ENCODE data around the gene TNRC6C.
A peak's percentile ranks its signal among the peaks of the same experiment; 100 is the strongest.
"Not testable (repeated sequence)": the region's sequence is repeated elsewhere in the genome, so short reads cannot be mapped to it uniquely, and the experiment has no call there.

The TNRC6C gene

DNA sequence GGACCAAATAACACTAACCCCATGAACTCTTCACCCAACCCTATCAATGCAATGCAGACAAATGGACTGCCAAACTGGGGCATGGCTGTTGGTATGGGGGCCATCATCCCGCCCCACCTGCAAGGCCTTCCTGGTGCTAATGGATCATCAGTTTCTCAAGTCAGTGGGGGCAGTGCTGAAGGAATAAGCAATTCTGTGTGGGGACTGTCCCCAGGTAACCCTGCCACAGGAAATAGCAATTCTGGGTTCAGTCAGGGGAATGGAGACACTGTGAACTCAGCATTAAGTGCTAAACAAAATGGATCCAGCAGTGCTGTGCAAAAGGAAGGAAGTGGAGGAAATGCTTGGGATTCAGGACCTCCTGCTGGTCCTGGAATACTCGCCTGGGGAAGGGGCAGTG lies 91.1 kb downstream of the TNRC6C start:
- DNase-seq: no peak

DNA sequence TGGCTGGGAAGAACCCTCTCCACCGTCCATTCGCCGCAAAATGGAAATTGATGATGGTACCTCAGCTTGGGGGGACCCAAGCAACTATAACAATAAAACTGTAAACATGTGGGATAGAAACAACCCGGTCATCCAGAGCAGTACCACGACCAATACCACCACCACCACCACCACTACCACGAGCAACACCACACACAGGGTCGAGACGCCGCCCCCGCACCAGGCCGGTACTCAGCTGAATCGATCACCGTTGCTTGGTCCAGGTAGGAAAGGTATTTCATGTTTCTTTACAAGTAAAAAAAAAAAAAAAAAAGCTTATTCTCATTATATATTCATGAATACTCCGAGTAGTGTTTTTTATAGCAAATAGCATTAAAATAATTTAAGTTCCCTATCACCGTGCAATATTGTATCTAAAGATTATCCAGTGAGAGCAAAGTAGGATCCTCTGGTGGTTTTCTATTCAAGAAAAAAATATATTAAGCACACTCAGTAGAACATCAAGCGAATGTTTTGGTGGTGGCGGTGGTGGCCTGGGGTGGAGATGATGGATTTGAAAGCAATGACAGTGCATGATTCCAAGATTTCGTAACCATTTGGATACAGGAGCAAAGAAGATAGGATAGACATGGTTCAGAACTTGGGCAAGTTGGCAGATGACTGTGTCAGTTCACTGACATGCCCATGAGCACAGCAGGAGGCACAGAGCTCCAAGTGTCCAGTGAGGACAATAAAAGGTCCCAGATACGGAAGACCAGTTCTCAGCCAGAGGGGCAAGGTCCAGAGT lies 92.9 kb downstream of the TNRC6C start:
- no peak for DNase-seq

DNA sequence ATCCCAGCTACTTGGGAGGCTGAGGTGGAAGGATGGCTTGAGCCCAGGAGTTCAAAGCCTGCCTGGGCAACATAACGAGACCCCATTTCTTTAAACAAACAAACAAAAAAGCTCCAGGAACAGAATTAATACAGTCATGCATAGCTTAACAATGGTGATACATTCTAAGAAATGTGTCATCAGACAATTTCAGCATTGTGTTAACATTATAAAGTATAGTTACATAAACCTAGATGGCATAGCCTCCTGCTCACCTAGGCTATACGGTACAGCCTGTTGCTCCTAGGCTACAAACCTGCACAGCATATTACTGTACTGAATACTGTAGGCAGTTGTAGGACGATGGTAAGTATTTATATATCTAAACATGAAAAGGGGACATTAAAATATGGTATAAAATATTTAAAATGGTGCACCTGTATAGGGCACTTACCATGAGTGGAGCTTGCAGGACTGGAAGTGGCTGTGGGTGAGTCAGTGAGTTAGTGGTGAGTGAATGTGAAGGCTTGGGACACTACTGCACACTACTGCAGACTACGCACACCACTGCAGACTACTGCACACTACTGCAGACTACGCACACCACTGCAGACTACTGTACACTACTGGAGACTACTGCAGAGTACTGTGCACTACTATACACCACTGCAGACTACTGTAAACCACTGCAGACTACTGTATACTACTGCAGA lies 95.4 kb downstream of the TNRC6C start:
- no peak for DNase-seq

DNA sequence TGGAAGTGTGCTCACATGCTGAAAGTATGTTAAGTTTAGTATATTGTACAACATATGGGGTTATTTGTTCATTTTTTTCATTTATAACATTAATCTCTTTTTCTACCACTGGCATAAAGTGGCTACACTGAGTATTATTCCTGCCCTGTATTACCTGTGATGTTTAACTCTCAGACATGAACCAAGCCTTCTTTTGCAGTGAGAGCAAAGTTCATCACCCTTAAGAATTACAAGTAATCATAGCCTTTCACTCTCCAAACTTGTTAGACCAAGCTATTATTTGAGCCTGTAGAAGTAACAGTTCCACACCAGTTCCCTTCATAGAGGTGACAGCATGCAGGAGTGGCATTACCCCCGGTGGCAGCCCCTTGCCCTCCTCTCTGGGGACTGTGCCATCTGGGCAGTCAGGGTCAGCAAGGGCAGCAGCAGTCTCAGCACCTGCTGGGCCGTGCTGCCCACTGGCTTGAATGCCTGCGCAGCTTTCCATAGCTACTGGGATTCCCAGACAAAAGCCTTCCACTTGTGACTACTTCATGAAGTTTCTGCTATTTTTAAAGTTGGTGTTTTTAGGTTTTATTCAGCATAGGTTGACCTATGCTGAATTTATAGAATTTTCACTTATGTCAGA lies 98.7 kb downstream of the TNRC6C start:
- DNase-seq: no peak

DNA sequence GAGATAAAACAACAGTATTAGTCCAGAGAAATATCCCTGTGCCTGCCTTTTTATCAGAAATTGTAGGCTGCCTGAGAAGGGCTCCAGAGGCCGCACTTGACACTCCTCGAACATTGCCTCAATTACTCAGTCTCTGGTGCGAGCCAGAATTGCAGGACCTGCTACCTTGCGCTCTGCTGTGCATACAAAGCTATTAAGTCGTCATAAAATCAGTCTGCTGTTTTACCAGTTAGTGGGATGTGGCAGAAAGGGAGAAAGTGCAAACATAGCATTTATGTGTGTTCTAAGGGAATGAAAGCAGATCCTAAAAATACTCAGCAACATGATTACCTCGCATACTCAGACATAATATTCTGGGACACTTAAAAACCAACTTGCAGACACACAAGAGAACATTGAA lies 99.5 kb downstream of the TNRC6C start:
- DNase-seq: no peak

DNA sequence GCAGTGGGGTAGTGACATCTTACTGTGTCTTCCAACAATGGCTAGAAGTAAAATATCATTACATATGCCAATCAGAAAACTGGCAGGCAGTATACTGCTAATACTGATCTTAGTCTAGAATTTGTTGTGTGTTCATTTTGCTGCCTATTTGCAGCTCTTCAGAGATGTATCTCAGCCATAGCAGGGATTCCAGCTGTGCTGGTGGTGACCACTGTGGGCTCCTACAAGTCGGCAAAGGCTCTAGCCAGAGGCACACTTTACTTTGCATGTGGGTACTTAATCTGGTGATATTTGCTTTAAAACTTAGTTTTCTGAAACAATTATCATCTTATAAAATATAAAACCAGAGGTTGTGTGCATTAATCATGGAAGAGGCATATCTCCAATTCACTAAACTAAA lies 100.1 kb downstream of the TNRC6C start:
- DNase-seq: no peak

DNA sequence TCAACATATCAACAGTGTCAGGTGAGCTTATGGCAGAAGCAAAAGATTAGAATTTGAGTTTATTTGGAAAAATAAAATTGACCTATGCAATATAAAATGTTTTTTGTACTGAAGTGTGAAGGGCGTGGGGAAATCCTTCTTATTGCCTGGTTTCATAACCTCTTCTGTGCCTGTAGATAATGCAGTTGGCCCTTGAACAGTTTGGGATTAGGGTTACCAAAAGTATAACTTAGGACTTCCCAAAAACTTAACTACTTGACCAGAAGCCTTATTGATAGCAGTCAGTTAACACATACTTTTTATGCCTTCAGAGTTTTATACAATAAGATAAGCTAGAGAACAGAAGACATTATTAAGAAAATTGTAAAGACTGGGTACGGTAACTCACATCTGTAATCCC lies 104.1 kb downstream of the TNRC6C start:
- DNase-seq: no peak

DNA sequence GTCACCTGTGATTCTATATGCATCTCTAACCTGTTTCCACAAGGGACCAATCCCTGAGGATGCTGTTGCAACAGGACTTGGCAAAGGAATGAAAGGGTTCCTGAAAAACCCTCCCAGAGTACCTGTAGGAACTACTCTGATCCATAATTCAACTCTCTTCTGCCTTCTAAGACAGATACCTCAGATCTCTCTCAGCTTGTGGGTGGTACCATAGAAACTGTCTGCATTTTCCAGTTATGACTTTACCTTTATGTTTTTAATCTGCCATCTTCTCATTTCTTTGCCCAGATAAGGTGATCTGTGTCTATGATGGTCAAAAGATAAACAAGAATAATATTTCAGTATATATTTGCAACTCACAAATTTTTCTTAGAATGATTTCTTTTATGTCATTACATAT lies 105.0 kb downstream of the TNRC6C start:
- no peak for DNase-seq

DNA sequence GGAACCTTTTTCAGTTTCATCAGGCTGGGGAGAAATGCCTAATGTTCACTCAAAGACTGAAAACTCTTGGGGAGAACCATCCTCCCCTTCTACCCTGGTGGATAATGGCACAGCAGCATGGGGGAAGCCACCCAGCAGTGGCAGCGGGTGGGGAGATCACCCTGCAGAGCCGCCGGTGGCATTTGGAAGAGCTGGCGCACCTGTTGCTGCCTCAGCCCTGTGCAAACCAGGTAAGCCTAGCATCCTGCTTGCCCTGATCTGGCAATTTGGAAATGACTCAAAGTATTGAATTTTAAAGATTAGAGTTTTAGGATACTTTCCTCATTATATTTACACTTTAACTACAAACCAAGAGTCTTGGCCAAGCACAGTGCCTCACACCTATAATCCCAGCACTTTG lies 106.2 kb downstream of the TNRC6C start:
- DNase-seq: no peak

DNA sequence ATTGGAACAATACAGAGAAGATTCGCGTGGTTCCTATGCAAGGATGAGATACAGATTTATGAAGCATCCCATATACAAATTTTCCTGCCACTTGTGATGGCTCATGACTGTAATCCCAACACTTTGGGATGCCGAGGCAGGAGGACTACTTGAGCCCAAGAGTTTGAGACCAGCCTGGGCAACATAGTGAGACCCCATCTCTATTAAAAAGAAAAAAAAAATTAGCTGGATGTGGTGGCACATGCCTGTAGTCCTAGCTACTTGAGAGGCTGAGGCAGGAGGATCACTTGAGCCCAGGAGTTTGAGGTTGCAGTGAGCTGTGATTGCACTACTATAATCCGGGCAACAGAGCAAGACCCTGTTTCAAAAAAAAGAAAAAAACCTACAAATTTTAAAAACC lies 108.5 kb downstream of the TNRC6C start:
- DNase-seq: not testable (repeated sequence)

DNA sequence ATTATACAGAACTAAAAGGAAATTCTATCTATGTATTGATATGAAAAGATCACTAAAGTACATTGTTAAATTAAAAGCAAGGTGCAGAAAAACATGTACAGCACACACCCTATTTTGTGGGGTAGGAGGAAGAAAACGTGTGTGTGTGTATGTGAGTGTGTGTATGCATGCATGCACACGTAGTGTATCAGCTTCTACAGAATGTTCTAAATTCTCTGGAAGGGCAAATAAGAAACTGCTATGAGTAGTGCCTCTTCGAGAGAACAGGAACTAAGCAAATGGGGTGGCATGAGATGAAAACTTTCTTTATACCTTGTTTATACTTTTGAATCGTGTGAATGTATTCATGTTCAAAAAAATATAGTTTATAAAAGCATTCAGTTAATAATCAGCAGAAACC lies 111.2 kb downstream of the TNRC6C start:
- DNase-seq: no peak

DNA sequence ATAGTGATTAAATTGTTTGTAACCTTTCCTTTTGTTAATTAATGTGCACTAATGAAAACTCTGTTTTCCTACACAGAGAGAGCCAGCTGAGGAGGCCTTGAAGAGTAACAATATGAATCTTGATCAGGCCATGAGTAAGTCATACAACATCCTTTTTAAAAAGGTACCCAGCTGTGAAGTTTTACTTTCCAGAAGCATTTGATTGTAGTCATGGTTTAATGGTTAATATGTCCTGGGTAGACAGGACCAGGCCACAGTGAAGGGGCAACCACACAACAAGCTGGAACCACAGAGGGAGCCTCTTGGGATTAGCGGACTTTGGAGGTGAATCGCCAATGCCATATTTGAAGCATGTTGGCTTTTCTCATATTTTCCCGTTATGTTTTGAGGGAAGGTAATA lies 114.5 kb downstream of the TNRC6C start:
- DNase-seq: no peak

DNA sequence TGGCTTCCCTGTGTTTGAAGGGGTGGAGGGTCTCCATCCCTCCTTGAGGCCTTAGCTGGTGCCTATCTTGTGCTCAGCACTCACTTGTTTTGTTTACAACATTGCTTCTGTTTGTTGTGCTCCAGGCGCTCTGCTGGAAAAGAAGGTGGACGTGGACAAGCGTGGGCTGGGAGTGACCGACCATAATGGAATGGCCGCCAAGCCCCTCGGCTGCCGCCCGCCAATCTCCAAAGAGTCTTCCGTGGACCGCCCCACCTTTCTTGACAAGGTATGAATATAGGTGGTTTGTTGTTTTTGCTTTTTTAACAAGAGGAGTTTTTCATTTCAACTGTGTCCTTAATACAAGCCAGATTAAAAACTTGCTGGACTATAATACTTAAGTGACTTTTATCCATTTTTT lies 116.5 kb downstream of the TNRC6C start:
- DNase-seq: no peak

DNA sequence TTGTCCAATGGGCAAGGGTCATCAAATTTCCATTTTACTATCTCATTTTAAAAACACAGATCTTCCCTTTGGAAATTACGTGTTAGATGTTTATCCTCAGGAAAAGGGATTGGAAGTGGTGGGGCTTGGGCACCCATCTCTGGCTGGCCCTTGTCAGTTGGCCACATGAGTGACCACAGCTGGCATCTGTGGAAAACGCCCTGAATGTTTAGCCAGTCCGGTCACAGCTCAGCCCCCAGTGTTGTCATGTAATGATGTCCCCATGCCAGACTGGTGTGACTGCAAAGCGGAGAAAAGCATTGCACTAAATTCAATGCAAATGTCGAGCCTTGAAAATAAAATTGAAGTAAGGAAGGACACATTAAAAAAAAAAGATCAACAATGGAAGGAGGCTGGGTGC lies 117.0 kb downstream of the TNRC6C start:
- no peak for DNase-seq

DNA sequence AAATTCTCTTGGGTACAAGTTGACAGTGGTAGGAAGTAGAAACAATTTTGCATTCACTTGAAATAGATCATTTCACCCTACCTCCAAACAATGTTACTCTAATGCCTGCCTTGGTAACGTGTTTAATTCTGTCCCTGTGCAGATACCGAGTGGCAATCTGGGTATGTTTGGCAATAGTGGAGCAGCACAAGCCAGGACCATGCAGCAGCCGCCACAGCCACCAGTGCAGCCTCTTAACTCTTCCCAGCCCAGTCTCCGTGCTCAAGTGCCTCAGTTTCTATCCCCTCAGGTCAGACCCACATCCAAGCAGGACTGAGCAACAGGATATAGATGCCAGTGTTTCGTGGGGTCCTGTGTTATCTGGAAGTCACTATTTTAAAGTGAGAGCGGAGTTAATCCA lies 120.8 kb downstream of the TNRC6C start:
- no peak for DNase-seq

DNA sequence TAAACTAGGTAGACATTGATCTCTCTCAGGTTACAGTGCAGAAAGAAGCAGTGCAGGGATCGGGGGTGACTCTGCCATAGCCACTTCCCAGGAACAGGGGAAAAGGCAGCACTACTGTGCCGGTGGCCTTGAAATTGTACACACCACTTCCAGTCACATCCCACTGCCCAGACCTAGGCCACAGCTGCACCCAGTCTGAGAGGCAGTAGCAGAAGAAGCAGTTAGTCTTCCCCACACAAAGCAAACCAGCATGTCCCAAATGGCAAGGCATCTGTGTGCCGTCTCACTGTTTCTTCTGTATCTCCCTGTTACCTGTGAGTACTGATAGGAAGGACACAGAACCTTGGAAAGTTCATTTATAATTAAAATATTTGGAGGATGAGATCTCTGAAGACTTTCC lies 123.0 kb downstream of the TNRC6C start:
- DNase-seq: no peak

DNA sequence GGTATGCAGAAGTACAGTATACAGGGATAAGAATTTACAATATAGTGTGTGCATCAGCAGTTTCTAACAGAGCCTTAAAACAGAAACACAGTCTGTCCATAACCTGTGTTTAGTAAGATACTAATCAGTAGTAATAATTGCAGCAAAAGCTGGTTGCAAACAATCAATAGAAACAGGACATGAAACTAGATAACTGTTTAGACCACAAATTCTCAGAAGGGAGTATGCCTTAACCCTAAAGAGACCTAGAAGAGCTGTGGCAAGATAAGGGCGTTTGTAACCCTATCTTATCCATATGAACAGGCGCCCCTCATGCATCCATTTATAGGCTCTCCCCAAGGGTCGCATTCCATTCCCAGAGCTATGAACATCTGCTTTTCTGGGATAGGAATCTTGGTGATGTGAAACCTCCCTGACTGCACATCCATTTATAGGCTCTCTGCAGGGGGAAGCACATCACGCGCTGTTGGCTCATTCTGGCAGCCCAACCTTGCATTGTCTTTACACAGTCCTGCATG lies 123.9 kb downstream of the TNRC6C start:
- not testable (repeated sequence) for DNase-seq

DNA sequence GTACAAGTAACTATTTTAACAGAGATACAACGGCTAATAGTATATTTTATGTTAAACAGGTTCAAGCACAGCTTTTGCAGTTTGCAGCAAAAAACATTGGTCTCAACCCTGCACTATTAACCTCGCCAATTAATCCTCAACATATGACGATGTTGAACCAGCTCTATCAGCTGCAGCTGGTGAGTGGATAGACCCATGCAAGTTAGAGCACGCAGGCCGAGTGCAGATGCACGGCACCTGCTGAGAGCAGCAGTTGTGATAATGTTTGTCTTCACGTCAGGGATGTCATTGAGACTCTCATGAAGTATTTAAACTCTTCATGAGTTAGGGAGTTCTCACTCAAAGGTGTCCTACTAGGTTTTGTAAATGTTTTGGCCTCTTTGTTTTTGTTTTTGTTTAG lies 124.5 kb downstream of the TNRC6C start:
- DNase-seq: no peak

DNA sequence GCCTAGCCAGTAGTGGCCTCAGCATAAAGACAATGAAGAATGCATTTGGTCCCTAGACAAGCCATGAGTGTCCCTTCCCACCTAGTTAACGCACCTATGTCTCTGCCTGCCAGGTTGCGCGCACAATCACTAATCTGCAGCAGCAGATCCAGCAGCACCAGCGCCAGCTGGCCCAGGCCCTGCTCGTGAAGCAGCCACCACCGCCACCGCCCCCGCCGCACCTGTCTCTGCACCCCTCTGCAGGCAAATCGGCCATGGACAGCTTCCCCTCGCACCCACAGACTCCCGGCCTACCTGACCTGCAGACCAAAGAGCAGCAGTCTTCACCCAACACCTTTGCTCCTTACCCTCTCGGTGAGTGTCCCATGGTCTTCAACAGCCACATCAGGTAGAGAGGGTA lies 128.2 kb downstream of the TNRC6C start:
- DNase-seq: no peak

DNA sequence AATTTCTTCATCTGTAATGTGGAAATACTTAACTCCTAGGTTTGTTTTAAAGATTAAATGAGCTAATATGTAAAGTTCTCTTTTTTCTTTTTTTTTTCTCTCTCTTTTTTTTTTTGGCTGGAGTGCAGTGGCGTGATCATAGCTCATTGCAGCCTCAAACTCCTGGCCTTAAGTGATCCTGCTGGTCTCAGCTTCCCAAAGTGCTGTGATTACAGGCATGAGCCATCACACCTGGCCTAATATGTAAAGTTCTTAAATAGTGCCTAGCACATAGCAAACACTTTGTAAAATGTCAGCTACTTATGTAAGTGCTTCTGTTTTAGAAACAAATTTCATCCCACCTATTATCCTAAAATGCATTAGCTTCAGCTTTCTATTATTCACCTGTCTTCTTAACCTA lies 130.0 kb downstream of the TNRC6C start:
- DNase-seq: no peak

DNA sequence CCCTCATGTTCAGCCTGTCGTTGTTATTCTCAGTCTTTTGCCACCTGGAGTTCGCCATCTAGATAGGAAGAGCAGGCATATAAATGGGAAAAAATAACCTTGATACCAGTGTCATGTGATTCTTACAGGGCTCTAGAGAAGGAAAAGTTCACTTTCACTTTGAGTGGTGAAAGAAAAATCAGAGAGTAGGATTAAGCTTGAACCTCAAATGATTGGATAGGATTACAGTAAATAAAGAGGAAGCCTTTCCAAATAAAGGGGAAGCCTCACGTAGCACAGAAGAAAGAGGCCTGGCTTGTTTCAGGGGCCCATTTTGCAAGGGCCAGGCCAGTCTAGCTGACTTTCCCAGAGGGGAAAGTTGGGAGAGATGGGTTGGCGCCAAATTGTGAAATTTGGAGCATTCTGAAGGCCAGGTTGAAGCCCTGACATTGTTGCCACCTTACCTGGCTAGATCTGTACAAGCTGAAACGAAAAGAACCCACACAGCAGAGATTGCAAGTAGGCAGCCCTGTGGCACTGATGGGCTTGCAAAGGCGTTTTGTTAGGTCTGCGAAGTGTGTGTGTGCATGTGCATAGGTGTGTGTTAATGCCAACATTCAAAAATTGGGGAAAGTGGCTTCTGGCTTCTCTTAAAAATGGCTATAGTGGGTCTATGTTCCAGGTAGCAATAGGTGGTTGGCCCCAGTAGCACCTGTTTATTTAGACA lies 131.2 kb downstream of the TNRC6C start:
- peak; percentile 45 to 65 for DNase-seq

DNA sequence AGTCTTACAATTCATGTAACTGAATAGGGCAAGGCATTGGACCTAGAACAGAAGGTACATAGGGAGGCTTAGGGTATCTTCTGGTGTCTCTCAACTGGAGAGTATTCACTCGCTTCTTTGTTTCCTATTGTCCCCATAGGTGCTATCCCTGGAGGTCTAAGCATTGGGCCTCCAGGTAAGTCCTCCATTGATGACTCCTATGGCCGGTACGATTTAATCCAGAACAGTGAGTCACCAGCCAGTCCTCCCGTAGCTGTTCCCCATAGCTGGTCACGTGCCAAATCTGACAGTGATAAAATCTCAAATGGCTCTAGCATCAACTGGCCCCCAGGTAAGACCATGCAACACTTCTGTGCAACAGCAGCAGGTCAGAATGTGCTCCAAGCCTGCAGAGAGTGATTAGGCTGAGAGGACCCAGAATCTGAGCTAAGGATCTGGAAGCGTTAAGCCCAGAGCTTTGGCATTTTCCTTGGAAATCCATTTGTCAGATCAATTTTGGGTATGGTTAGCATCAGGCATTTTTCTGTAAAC lies 134.4 kb downstream of the TNRC6C start:
- DNase-seq: no peak

DNA sequence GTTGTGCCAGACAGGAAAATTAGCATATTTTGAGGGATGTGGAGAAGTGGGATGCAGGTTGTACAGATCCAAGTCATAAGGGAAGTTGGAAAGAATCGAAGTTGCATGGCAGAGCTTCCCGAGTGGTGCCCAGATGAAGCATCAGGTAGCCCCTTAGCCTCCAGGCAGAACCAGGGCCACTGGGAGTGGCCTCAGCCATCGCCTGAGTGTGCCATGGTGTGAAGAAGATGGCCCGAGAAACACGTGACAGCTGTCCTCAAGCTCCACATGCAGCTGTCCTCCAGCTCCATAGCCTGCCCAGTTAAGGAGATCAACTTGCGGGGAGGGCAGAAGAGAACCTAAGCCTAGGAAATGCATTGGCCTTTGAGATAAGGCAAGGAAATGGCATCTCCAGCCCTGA lies 136.5 kb downstream of the TNRC6C start:
- DNase-seq: no peak
